Activated CD4-positive, alpha-beta T cell treated with anti-CD3 and anti-CD28 coated beads, Interleukin-2, amount 50 U/mL, for 4 hours (primary cell): ENCODE measurements around the gene EMX1.
"Not testable (repeated sequence)": the region's sequence is repeated elsewhere in the genome, so short reads cannot be mapped to it uniquely, and the experiment has no call there.

Experiments
- DNase-seq, 2 experiments: peaks; one replicate each; pipeline ENCODE4 v3.0.0-alpha.2; 2020

The EMX1 gene

GRCh38 chr2:72901426-72901825 lies 15.9 kb upstream of the EMX1 start:
- DNase-seq = no peak

- DNase-seq = not testable (repeated sequence)
Measured at GRCh38 chr2:72907369-72907768, 9.9 kb upstream of the EMX1 start.

GRCh38 chr2:72908741-72909140 lies 8.6 kb upstream of the EMX1 start:
- DNase-seq = no peak

- no peak for DNase-seq
Measured at GRCh38 chr2:72911256-72911655, 6.1 kb upstream of the EMX1 start.

GRCh38 chr2:72913486-72914205 lies 3.7 kb upstream of the EMX1 start:
- no peak for DNase-seq

- DNase-seq = no peak
Measured at GRCh38 chr2:72914206-72914559, 3.1 kb upstream of the EMX1 start.

GRCh38 chr2:72914589-72915319 lies 2.6 kb upstream of the EMX1 start:
- DNase-seq = no peak

GRCh38 chr2:72915320-72915906 lies 1.9 kb upstream of the EMX1 start:
- no peak for DNase-seq

GRCh38 chr2:72915907-72916742 lies 1.2 kb upstream of the EMX1 start:
- no peak for DNase-seq

- DNase-seq = no peak
Measured at GRCh38 chr2:72916743-72917137, 579 bp upstream of the EMX1 start.

GRCh38 chr2:72917877-72918553 lies 696 bp downstream of the EMX1 start:
- no peak for DNase-seq

- DNase-seq = no peak
Measured at GRCh38 chr2:72919414-72920317, 2.3 kb downstream of the EMX1 start.

GRCh38 chr2:72920318-72921087 lies 3.2 kb downstream of the EMX1 start:
- DNase-seq = no peak

- no peak for DNase-seq
Measured at GRCh38 chr2:72921088-72921851, 4.0 kb downstream of the EMX1 start.

GRCh38 chr2:72921853-72922252 lies 4.5 kb downstream of the EMX1 start:
- DNase-seq = no peak

- no peak for DNase-seq
Measured at GRCh38 chr2:72923833-72924352, 6.6 kb downstream of the EMX1 start.

GRCh38 chr2:72924353-72925240 lies 7.3 kb downstream of the EMX1 start:
- DNase-seq = no peak

- no peak for DNase-seq
Measured at GRCh38 chr2:72925328-72925943, 8.1 kb downstream of the EMX1 start.
